SK-N-MC (cell line): Measurements from ENCODE around the gene MRPL43.

ENCODE experiments used
- EZH2 ChIP-seq: fragments of 200-600 bp; sonication (generic); IDR thresholded peaks from one replicate; pipeline ENCODE4 v1.6.1; 2017; ENCODE audit warnings: antibody characterized with exemption
- FOXP2 ChIP-seq: optimal IDR thresholded peaks from 2 replicates; pipeline ENCODE3; 2011; ENCODE audit warnings: mild to moderate bottlenecking, moderate library complexity; ENCODE audit not compliant: insufficient read depth; ENCODE audit errors: extremely low read length, control extremely low read depth
- POLR2AphosphoS5 ChIP-seq: IDR thresholded peaks from 2 replicates; pipeline ENCODE4 v1.6.1; 2012; ENCODE audit warnings: mild to moderate bottlenecking, low read depth, low read length, borderline replicate concordance

DNA sequence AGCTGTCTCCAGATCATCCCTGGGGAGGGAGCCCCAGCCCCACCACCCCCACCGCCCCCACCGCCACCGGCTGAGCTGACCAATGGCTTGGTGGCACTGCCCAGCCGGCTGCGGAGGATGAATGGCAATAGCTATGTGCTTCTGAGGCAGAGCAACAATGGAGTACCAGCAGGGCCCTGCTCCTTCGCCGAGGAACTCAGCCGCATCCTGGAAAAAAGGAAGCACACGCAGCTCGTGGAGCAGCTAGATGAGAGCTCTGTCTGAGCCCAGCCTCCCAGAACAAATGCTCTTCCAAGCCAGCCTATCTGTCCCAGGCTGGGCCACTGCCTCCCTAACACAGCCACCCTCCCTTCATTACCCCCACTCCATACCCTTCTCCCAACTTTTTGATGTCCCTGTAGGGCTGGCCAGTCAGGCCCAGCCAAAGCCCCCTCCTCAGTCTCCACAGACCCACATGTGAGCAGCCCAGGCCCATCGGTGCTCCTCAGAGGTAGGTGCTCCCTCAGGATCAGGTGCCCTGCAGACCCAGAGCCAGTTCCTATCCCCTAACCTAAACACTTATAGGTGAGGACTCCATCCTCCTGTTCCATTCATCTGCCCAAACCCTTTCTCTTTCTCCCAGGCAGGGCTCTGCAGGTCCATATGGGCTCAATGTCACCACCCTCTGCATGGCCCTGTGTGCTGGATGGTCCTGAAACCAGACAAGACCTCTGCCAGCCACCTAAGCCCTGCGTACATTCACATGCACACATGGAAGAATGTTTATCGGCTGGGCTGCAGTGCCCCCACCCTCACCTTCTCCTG, 3.2 kb downstream of the MRPL43 start:
- TF ChIP-seq EZH2 (no peak), POLR2AphosphoS5 (no peak), FOXP2 (no peak)
